ENCODE results near the gene TESMIN. TPM values are rescaled to one million over a fixed set of nuclear protein-coding genes. Genes with fewer than 3 reads are reported as not detected.

TESMIN gene
- total RNA-seq, 1 experiment from 2014 or later: 78.8 TPM

DNA sequence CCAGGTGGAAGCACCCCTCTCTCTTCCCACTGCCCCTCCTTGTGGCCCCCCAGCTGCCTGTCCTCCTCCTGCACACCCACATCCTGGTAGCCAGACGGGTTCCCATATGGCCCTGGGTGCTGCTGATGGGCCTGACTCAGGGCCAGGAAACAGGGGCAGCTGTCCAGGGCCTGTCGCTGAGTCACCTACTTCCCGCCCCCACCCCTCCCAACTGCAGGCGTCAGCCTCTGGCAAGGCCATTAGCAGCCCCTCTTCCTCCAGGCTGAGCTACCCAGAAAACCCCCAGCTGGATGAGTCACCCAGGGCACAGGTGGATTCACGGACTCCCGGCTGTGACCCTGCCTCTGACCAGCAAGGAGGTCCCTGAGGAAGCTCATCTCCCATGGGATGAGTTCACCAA is 73.9 kb downstream of the TESMIN start:
- CTCF ChIA-PET: interaction anchor here (0.6 to 2.0 kb wide), 11 partner anchors 9 to 222 kb away, joined by 3 to 7 read pairs (median 3); no protein-coding TSS in a partner anchor
- peaks cover 4% of the 10 kb centered on the region; the same call in 1 of the 2 replicates for H3K9me3 Mint-ChIP-seq
- H3K4me1 Mint-ChIP-seq: peaks cover 18% of the 10 kb centered on the region
- DNase-seq (ENCODE audit: low spot score) (no peak), ATAC-seq (peak; percentile 76)
- TF ChIP-seq ZNF423 (CRISPR knock-in tag; IDR thresholded peaks at IDR 0.05) (no peak), ZNF396 (CRISPR knock-in tag; IDR thresholded peaks at IDR 0.05; ENCODE audit: borderline replicate concordance) (no peak), FOXP1 (CRISPR knock-in tag; IDR thresholded peaks at IDR 0.05; ENCODE audit: borderline replicate concordance) (no peak), ZNF317 (CRISPR knock-in tag; IDR thresholded peaks at IDR 0.05; ENCODE audit: borderline replicate concordance, low read depth) (no peak), RELA (CRISPR knock-in tag; IDR thresholded peaks at IDR 0.05; ENCODE audit: borderline replicate concordance) (no peak), JUN (CRISPR knock-in tag; IDR thresholded peaks at IDR 0.05) (no peak), ESRRA (CRISPR knock-in tag; IDR thresholded peaks at IDR 0.05; ENCODE audit: borderline replicate concordance) (no peak), NFYB (CRISPR knock-in tag; conservative IDR thresholded peaks at IDR 0.05; ENCODE audit: low read depth) (no peak), GTF2I (CRISPR knock-in tag; conservative IDR thresholded peaks at IDR 0.05) (no peak)
- TF ChIP-seq, protein P1, sequence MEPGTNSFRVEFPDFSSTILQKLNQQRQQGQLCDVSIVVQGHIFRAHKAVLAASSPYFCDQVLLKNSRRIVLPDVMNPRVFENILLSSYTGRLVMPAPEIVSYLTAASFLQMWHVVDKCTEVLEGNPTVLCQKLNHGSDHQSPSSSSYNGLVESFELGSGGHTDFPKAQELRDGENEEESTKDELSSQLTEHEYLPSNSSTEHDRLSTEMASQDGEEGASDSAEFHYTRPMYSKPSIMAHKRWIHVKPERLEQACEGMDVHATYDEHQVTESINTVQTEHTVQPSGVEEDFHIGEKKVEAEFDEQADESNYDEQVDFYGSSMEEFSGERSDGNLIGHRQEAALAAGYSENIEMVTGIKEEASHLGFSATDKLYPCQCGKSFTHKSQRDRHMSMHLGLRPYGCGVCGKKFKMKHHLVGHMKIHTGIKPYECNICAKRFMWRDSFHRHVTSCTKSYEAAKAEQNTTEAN (CRISPR knock-in tag; IDR thresholded peaks at IDR 0.05): no peak
- H3K27ac Mint-ChIP-seq: no peak overlapping the region
- no peaks in the 10 kb centered on the region for H3K36me3 Mint-ChIP-seq
- POLR2A ChIA-PET: interaction anchor here (0.6 kb wide), 1 partner anchor 100 kb away, joined by 3 read pairs; no protein-coding TSS in a partner anchor
- no peak overlapping the region for H3K4me3 Mint-ChIP-seq
- H3K27me3 Mint-ChIP-seq (ENCODE audit: low read depth): peaks cover 4% of the 10 kb centered on the region

DNA sequence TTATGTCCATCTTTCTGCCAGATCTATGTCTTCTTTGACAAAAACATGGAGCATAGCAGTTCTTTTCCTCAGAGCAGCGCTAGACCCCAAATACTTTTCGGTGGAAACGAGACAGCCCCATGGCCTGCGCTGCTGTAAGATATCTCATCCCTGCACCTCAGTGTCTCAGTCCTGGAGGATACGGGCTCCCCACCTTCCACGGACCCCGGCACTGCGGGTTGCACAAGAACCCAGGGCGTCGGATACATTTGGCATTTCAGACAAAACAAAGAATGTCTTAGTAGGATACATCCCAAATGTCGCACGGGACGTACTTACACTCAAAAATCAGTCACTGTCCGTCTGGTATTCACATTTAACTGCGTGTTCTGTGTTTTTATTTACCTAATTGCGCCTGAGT is 76.9 kb downstream of the TESMIN start:
- DNase-seq (ENCODE audit: low spot score) (no peak), ATAC-seq (no peak)
- peak overlapping the region; percentile 27; the same call in 1 of the 2 replicates for H3K27ac Mint-ChIP-seq
- H3K36me3 Mint-ChIP-seq: no peaks in the 10 kb centered on the region
- POLR2A ChIA-PET: no interaction called here
- H3K4me3 Mint-ChIP-seq: no peak overlapping the region
- H3K9me3 Mint-ChIP-seq: peaks cover 4% of the 10 kb centered on the region; the same call in 1 of the 2 replicates
- no peaks in the 10 kb centered on the region; the same call in 1 of the 2 replicates for H3K27me3 Mint-ChIP-seq (ENCODE audit: low read depth)
- TF ChIP-seq NFYB (CRISPR knock-in tag; conservative IDR thresholded peaks at IDR 0.05; ENCODE audit: low read depth) (no peak), MXD4 (CRISPR knock-in tag; IDR thresholded peaks at IDR 0.05; ENCODE audit: borderline replicate concordance) (no peak)
- CTCF ChIA-PET: interaction anchor here (1.6 kb wide), 1 partner anchor 124 kb away, joined by 4 read pairs; no protein-coding TSS in a partner anchor
- H3K4me1 Mint-ChIP-seq: peaks cover 18% of the 10 kb centered on the region

DNA sequence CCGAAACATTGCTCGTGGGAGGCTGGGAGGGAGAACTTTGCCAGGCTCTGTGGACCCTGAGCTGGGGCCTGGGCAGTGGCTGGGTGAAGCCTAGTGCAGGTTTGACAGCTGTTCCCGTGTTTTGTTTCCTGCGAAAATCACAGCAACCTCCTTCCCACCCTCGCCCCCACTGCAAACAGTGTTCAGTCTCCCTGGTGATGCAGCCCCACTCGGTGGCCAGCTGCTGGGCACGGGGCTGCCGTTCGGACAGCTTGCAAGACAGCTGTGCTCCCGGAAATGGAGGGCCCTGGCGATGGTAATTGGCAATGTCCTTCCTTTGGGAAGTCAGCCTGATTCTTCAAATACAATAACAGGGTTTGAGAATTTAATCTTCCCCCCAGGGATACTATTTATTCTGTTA is 77.3 kb downstream of the TESMIN start:
- H3K4me1 Mint-ChIP-seq: peaks cover 18% of the 10 kb centered on the region
- POLR2A ChIA-PET: no interaction called here
- ATAC-seq: no peak
- H3K27me3 Mint-ChIP-seq (ENCODE audit: low read depth): no peaks in the 10 kb centered on the region; the same call in 1 of the 2 replicates
- TF ChIP-seq, protein P2, sequence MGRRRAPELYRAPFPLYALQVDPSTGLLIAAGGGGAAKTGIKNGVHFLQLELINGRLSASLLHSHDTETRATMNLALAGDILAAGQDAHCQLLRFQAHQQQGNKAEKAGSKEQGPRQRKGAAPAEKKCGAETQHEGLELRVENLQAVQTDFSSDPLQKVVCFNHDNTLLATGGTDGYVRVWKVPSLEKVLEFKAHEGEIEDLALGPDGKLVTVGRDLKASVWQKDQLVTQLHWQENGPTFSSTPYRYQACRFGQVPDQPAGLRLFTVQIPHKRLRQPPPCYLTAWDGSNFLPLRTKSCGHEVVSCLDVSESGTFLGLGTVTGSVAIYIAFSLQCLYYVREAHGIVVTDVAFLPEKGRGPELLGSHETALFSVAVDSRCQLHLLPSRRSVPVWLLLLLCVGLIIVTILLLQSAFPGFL (CRISPR knock-in tag; IDR thresholded peaks at IDR 0.05; ENCODE audit: borderline replicate concordance): no peak
- TF ChIP-seq, protein P3, sequence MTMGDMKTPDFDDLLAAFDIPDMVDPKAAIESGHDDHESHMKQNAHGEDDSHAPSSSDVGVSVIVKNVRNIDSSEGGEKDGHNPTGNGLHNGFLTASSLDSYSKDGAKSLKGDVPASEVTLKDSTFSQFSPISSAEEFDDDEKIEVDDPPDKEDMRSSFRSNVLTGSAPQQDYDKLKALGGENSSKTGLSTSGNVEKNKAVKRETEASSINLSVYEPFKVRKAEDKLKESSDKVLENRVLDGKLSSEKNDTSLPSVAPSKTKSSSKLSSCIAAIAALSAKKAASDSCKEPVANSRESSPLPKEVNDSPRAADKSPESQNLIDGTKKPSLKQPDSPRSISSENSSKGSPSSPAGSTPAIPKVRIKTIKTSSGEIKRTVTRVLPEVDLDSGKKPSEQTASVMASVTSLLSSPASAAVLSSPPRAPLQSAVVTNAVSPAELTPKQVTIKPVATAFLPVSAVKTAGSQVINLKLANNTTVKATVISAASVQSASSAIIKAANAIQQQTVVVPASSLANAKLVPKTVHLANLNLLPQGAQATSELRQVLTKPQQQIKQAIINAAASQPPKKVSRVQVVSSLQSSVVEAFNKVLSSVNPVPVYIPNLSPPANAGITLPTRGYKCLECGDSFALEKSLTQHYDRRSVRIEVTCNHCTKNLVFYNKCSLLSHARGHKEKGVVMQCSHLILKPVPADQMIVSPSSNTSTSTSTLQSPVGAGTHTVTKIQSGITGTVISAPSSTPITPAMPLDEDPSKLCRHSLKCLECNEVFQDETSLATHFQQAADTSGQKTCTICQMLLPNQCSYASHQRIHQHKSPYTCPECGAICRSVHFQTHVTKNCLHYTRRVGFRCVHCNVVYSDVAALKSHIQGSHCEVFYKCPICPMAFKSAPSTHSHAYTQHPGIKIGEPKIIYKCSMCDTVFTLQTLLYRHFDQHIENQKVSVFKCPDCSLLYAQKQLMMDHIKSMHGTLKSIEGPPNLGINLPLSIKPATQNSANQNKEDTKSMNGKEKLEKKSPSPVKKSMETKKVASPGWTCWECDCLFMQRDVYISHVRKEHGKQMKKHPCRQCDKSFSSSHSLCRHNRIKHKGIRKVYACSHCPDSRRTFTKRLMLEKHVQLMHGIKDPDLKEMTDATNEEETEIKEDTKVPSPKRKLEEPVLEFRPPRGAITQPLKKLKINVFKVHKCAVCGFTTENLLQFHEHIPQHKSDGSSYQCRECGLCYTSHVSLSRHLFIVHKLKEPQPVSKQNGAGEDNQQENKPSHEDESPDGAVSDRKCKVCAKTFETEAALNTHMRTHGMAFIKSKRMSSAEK (CRISPR knock-in tag; IDR thresholded peaks at IDR 0.05; ENCODE audit: borderline replicate concordance): no peak
- TF ChIP-seq CREB1 (CRISPR knock-in tag; IDR thresholded peaks at IDR 0.05) (no peak), MYBL2 (CRISPR knock-in tag; IDR thresholded peaks at IDR 0.05) (no peak), ZNF423 (CRISPR knock-in tag; IDR thresholded peaks at IDR 0.05) (no peak), TCF7 (CRISPR knock-in tag; IDR thresholded peaks at IDR 0.05; ENCODE audit: low read depth) (no peak), SMAD4 (CRISPR knock-in tag; IDR thresholded peaks at IDR 0.05) (no peak)
- TF ChIP-seq, protein P4, sequence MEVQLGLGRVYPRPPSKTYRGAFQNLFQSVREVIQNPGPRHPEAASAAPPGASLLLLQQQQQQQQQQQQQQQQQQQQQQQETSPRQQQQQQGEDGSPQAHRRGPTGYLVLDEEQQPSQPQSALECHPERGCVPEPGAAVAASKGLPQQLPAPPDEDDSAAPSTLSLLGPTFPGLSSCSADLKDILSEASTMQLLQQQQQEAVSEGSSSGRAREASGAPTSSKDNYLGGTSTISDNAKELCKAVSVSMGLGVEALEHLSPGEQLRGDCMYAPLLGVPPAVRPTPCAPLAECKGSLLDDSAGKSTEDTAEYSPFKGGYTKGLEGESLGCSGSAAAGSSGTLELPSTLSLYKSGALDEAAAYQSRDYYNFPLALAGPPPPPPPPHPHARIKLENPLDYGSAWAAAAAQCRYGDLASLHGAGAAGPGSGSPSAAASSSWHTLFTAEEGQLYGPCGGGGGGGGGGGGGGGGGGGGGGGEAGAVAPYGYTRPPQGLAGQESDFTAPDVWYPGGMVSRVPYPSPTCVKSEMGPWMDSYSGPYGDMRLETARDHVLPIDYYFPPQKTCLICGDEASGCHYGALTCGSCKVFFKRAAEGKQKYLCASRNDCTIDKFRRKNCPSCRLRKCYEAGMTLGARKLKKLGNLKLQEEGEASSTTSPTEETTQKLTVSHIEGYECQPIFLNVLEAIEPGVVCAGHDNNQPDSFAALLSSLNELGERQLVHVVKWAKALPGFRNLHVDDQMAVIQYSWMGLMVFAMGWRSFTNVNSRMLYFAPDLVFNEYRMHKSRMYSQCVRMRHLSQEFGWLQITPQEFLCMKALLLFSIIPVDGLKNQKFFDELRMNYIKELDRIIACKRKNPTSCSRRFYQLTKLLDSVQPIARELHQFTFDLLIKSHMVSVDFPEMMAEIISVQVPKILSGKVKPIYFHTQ (CRISPR knock-in tag; IDR thresholded peaks at IDR 0.05): no peak
- TF ChIP-seq, protein P5, sequence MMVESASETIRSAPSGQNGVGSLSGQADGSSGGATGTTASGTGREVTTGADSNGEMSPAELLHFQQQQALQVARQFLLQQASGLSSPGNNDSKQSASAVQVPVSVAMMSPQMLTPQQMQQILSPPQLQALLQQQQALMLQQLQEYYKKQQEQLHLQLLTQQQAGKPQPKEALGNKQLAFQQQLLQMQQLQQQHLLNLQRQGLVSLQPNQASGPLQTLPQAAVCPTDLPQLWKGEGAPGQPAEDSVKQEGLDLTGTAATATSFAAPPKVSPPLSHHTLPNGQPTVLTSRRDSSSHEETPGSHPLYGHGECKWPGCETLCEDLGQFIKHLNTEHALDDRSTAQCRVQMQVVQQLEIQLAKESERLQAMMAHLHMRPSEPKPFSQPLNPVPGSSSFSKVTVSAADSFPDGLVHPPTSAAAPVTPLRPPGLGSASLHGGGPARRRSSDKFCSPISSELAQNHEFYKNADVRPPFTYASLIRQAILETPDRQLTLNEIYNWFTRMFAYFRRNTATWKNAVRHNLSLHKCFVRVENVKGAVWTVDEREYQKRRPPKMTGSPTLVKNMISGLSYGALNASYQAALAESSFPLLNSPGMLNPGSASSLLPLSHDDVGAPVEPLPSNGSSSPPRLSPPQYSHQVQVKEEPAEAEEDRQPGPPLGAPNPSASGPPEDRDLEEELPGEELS (CRISPR knock-in tag; IDR thresholded peaks at IDR 0.05): no peak
- DNase-seq (ENCODE audit: low spot score): no peak
- no peak overlapping the region for H3K27ac Mint-ChIP-seq
- no peak overlapping the region for H3K4me3 Mint-ChIP-seq
- H3K36me3 Mint-ChIP-seq: no peaks in the 10 kb centered on the region
- peaks cover 4% of the 10 kb centered on the region; the same call in 1 of the 2 replicates for H3K9me3 Mint-ChIP-seq
- CTCF ChIA-PET: interaction anchor here (0.8 to 1.6 kb wide), 2 partner anchors 17 to 125 kb away, joined by 3 to 4 read pairs; no protein-coding TSS in a partner anchor
